Measurements from ENCODE around the gene NDST1. TPM values are rescaled to one million over a fixed set of nuclear protein-coding genes. Genes with fewer than 3 reads are reported as not detected.

Gene NDST1
- polyA plus RNA-seq, 1 of the 3 experiments (the other 2 are of a cell fraction), result 29.2 TPM

GRCh38 chr5:150502847-150503246 is 5.1 kb upstream of the NDST1 start:
- Histone ChIP-seq H3K4me1 (ENCODE audit: control insufficient read depth in 1 of 2, insufficient read depth in 2 of 2, low read depth in 1 of 2, low read length in 1 of 2) (peaks cover 10 to 81% of the 10 kb centered on the region in 2 experiments; a peak in 3 of 4 replicates), H4K20me1 (ENCODE audit: insufficient read depth) (peaks cover 100% of the 10 kb centered on the region), H3K27ac (ENCODE audit: low read depth in 2 of 2, low read length in 1 of 2) (no peak overlapping the region; a peak in 1 of 4 replicates), H3K4me3 (ENCODE audit: low read depth in 2 of 2, low read length in 1 of 2) (no peak overlapping the region), H3K36me3 (replicated peaks in 1 of 2; ENCODE audit: control insufficient read depth in 1 of 2, insufficient read depth in 2 of 2, low read length in 1 of 2) (no peaks in the 10 kb centered on the region), H3K9ac (no peak overlapping the region), H3K79me2 (ENCODE audit: insufficient read depth) (peaks cover 99% of the 10 kb centered on the region), H3K9me3 (no peaks in the 10 kb centered on the region), H2AFZ (ENCODE audit: low read depth) (no peak overlapping the region), H3K9me2 (no peaks in the 10 kb centered on the region), H3K4me2 (no peak overlapping the region), H3K27me3 (ENCODE audit: insufficient read depth) (no peaks in the 10 kb centered on the region), H3F3A (replicated peaks; ENCODE audit: insufficient read depth) (peaks cover 5% of the 10 kb centered on the region)
- POLR2A ChIA-PET, result no interaction called here
- no peak for DNase-seq
- TF ChIP-seq FOXJ3 (CRISPR knock-in tag; IDR thresholded peaks at IDR 0.05) (no peak), TAF1 (IDR thresholded peaks at IDR 0.05; ENCODE audit: borderline replicate concordance, low read depth, low read length) (no peak), TEAD4 (IDR thresholded peaks at IDR 0.05; ENCODE audit: borderline replicate concordance, insufficient read depth) (no peak), EZH2phosphoT487 (IDR thresholded peaks at IDR 0.05; ENCODE audit: borderline replicate concordance, low read depth) (no peak), PBX3 (IDR thresholded peaks at IDR 0.05) (no peak), GATA2 (CRISPR knock-in tag; IDR thresholded peaks at IDR 0.05) (no peak), CHD2 (IDR thresholded peaks at IDR 0.05; ENCODE audit: low read length, partially characterized antibody) (no peak), POLR2AphosphoS5 (IDR thresholded peaks at IDR 0.05; ENCODE audit: low read depth, low read length) (no peak), GABPA (IDR thresholded peaks at IDR 0.05; ENCODE audit: low read depth) (no peak), REST (IDR thresholded peaks at IDR 0.05; ENCODE audit: low read depth, low read length) (no peak), IRF3 (IDR thresholded peaks at IDR 0.05; ENCODE audit: low read depth, low read length) (no peak), SIN3A (IDR thresholded peaks at IDR 0.05; ENCODE audit: borderline replicate concordance, low read depth, low read length) (no peak)
- CTCF ChIA-PET, result interaction anchor here (2.1 kb wide), 1 partner anchor 13 kb away, joined by 7 read pairs; no protein-coding TSS in a partner anchor
- 100% methylated on average over 3 of the region's 3 CpGs for WGBS (ENCODE audit: low lambda C conversion rate)
